Activated CD4-positive, alpha-beta T cell treated with anti-CD3 and anti-CD28 coated beads, Interleukin-2, Interleukin-6, amounts not matched to agents 100 ng/mL and 50 ng/mL, durations not matched to agents 16 hours and 8 hours (primary cell): ENCODE measurements around the gene FBXO28.
A peak's percentile ranks its signal among the peaks of the same experiment; 100 is the strongest.
"Not testable (repeated sequence)": the region's sequence is repeated elsewhere in the genome, so short reads cannot be mapped to it uniquely, and the experiment has no call there.

Experiments
- DNase-seq: peaks from one replicate; pipeline ENCODE4 v3.0.0-alpha.2; 2020

The FBXO28 gene

DNA sequence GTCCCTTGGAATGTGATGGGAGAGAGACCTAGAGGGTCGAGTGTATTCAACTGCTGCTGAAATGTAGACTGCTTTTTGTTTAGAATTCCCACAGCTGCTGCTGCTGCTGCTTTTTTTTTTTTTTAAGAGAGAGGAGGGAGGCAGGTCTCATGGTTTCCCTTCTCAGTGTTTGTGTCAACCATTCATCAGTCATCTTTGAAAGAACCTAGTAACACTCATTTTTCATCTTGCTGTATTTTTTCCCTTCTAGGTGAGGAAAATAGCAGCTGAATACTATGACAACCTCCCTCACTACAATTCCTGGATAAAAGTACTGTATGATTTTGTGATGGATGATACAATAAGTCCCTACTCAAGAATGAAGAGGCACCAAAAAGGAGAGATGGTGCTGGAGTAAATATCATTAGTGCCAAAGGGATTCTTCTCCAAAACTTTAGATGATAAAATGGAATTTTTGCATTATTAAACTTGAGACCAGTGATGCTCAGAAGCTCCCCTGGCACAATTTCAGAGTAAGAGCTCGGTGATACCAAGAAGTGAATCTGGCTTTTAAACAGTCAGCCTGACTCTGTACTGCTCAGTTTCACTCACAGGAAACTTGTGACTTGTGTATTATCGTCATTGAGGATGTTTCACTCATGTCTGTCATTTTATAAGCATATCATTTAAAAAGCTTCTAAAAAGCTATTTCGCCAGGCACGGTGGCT is 78.3 kb downstream of the FBXO28 start:
- peak; percentile 78 for DNase-seq

DNA sequence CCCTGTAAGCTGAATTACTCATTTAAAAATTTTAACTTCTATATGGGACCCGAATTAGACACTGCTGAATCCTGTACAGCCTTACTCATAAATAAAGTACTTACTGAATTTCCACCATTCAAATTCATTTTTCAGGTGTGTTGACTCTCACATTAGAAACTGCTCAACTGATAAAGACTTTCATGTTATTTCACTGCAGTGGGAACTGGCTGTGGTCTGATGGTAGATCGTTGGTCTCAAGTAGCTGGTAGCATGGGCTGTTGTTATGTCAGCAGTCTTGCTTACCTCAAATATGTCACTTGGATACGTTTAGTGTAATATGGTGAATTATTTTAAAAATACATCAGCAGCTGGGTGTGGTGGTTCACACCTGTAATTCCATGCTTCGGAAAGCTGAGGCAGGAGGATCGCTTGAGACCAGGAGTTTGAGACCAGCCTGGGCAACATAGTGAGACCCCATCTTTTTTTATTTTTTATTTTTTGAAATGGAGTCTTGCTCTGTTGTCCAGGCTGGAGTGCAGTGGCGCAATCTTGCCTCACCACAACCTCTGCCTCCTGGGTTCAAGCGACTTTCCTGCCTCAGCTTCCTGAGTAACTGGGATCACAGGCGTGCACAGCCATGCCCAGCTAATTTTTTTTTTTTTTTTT is 79.5 kb downstream of the FBXO28 start:
- DNase-seq, result peak; percentile 39

DNA sequence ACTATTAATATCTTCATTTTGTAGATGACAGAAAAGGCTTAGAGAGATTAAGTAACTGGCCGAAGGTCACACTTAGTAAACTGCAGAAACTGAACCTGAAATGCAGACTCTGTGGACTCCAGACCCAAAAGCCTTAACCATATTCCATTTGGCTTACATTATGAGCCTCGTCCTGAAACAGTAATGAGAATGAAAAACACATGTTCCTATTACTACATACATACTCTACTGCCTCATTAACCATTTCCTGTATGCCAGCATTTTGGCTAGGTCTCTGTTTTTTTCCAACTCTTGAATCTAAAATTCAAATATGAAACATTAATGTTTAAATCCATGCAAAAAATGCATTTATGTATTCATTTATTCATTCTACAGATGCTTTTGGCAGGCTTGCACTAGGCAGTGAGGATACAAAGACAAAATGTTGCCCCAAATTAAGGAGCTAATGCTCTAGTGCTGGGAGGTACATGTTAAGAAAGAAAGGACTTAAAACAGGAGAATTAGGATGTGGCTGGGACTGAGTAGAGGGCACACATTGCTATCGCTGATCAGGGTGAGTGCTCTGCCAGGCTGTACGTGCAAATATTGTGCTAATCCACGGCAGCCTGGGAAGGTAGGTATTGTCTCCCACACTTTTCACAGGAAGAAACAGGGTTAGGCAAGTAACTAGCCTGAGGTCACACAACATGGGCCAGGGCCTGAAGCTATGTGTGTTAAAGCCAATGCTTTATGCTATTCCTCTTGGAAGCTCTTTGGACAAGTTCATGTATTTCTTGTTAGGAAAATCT is 83.1 kb downstream of the FBXO28 start:
- no peak for DNase-seq

DNA sequence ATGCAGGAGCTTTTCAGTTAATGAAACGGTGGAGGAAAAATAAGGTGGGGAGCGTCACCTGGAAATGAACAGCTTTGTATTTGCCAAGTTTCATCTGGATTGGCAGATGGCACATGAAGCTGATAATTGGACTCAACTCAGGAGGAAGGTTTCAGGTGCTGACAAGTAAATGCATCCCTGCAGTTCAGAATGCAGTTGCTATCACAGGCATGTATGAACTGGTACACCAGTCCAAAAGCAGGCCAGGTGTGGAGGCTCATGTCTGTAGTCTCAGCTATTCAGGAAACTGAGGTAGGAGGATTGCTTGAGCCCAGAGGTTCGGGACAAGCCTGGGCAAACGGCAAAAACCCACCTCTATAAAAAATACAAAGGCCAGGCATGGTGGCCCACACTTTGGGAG is 84.7 kb downstream of the FBXO28 start:
- DNase-seq, result no peak

GRCh38 chr1:224199679-224200078 is 85.8 kb downstream of the FBXO28 start:
- no peak for DNase-seq

GRCh38 chr1:224201383-224201782 is 87.5 kb downstream of the FBXO28 start:
- DNase-seq, result no peak

GRCh38 chr1:224201853-224202252 is 87.9 kb downstream of the FBXO28 start:
- DNase-seq, result no peak

DNA sequence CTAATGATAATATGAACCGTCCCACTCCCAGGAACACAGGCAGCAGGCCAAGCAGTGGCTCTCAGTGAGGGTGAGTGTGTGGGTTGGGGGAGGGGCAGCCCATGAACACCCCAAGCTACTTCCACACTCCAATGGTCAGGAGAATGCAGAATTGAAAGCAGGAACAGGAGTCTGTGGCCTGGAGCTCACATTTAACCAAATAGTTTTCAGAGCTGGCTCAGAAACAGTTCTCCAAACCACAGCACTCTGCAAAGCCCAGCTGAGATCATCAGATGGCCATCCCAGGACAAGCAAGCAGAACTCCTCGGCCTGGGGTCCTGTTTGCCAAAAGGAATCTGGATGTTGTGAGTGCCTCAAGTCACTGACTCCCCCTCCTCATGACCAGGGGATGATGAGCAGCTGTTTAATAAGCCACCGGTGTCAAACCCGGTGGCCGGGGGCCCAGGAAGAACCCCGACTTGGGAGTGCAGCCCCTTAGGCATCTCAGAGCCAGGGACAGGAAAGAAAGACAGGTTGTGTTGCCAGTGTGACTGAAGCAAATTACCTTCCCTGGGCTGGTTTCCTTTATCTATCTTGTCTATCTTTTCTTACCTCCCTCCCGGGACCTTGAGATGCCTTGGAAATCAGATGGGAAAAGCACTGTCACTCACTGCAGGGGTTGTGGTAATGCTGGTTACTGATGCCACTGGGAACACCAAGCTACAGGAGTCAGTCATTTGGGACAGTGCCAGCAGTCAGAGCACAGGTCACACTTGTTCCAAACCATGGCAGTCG is 89.5 kb downstream of the FBXO28 start:
- no peak for DNase-seq

DNA sequence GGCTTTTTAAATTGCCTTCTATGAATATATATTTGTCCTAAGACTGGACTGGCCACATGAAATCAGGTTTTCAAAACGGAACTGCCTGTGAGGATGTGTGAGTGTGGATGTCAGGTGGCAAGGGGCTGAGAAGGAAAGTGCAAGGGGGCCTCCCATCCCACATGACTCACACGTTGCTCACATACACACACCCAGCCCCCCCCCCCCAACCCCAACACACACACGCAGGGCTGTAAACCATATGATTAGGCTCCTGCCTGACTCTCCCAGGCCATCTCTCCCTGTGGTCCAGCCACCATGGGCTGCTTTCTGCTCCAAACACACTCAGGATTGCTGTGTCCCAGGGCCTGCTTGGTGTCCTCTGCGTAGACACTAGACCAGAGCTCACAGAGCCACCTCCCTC is 91.5 kb downstream of the FBXO28 start:
- DNase-seq, result peak; percentile 60

- not testable (repeated sequence) for DNase-seq
Observed at GRCh38 chr1:224205931-224206538, 92.1 kb downstream of the FBXO28 start.

DNA sequence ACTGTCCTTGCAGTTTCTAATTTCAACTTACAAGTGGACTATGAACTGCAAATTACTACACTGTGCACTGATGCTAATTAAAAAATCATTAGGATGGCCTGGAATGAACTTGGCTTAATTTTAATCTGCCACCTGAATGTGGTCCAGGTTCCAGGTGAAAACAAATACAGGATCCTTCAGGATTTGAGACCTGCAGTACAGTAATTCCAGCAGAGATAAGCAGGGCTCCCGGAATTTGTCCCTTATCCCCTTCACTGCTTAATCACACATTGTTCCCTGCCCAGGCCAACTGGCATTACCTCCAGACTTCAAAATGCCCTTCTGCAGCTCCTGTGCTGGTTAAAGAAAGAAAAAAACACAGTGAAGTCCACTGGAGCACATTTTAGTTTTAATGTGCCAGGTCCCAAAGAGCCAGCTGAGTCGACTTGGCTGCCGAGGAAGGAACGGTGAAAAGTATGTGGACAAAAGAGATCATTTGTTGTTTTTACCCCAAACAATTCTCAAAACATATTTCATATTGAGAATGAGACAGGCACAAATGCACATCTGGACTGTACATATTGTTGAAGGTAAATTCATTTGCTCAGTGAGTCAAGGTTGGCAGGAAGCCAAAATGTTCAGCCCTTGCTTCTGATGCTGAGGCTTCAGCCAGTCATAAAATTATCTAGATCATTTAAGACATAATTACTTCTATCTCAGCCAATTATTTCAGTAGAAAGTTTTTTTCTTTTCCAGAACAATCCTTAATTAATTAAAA is 97.5 kb downstream of the FBXO28 start:
- DNase-seq, result no peak
